Activated naive CD8-positive, alpha-beta T cell (primary cell): ENCODE results near the gene THSD4.
"Not testable (repeated sequence)": the region's sequence is repeated elsewhere in the genome, so short reads cannot be mapped to it uniquely, and the experiment has no call there.

Source experiments
- H3K27ac Mint-ChIP-seq: one replicate; pipeline ENCODE4 v1.8.0; 2021; ENCODE audit warnings: mixed read lengths
- H3K27me3 Mint-ChIP-seq: one replicate; pipeline ENCODE4 v1.8.0; 2021; ENCODE audit warnings: mixed read lengths
- H3K36me3 Mint-ChIP-seq: one replicate; pipeline ENCODE4 v1.8.0; 2021; ENCODE audit warnings: mixed read lengths
- H3K4me1 Mint-ChIP-seq: one replicate; pipeline ENCODE4 v1.8.0; 2021; ENCODE audit warnings: low read depth, mixed read lengths
- H3K4me3 Mint-ChIP-seq: one replicate; pipeline ENCODE4 v1.8.0; 2021; ENCODE audit warnings: mild to moderate bottlenecking, mixed read lengths
- H3K9me3 Mint-ChIP-seq: one replicate; pipeline ENCODE4 v1.8.0; 2021; ENCODE audit warnings: low read depth, mixed read lengths

Gene THSD4

GRCh38 chr15:71124937-71125790, 9.9 kb downstream of the THSD4 start:
- no peaks in the 10 kb centered on the region for H3K4me1 Mint-ChIP-seq
- H3K4me3 Mint-ChIP-seq: no peak overlapping the region
- peaks cover 19% of the 10 kb centered on the region for H3K27me3 Mint-ChIP-seq
- H3K27ac Mint-ChIP-seq: no peak overlapping the region
- H3K9me3 Mint-ChIP-seq: no peaks in the 10 kb centered on the region
- no peaks in the 10 kb centered on the region for H3K36me3 Mint-ChIP-seq

GRCh38 chr15:71125831-71126450, 10.7 kb downstream of the THSD4 start:
- H3K27me3 Mint-ChIP-seq: peaks cover 15% of the 10 kb centered on the region
- H3K36me3 Mint-ChIP-seq: no peaks in the 10 kb centered on the region
- no peaks in the 10 kb centered on the region for H3K9me3 Mint-ChIP-seq
- H3K4me1 Mint-ChIP-seq: no peaks in the 10 kb centered on the region
- no peak overlapping the region for H3K27ac Mint-ChIP-seq
- no peak overlapping the region for H3K4me3 Mint-ChIP-seq

DNA sequence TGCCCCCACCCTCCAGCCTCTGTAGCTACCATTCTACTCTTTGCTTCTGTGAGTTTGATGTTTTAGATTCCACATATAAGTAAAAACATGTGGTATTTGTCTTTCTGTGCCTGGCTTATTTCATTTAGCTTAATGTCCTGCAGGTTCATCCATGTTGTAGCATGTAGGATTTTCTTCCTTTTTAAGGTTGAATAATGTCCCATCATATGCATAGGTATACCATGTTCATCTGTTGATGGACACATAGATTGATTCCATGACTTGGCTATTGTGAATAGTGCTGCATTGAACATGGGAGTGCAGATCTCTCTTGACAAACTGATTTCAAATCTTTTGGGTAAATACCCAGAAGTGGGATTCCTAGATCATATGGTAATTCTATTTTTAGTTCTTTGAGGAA, 11.8 kb downstream of the THSD4 start:
- Mint-ChIP-seq H3K4me3 (no peak overlapping the region), H3K27ac (no peak overlapping the region), H3K27me3 (peaks cover 7% of the 10 kb centered on the region), H3K36me3 (no peaks in the 10 kb centered on the region), H3K9me3 (no peaks in the 10 kb centered on the region), H3K4me1 (no peaks in the 10 kb centered on the region)

DNA sequence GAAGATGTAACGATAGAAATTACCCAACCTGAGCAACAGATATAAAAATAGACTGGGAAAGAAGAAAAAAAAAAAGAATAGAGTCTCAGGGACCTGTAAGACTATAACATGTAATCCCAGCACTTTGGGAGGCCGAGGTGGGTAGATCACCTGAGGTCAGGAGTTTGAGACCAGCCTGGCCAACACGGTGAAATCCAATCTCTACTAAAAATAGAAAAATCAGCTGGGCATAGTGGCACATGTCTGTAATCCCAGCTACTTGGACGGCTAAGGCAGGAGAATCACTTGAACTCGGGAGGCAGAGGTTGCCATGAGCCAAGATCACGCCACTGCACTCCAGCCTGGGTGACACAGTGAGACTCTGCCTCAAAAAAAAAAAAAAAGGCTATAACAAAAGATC, 12.9 kb downstream of the THSD4 start:
- H3K4me3 Mint-ChIP-seq, H3K36me3 Mint-ChIP-seq, H3K9me3 Mint-ChIP-seq, H3K4me1 Mint-ChIP-seq, H3K27ac Mint-ChIP-seq: not testable (repeated sequence)
- H3K27me3 Mint-ChIP-seq: peaks cover 10% of the 10 kb centered on the region

DNA sequence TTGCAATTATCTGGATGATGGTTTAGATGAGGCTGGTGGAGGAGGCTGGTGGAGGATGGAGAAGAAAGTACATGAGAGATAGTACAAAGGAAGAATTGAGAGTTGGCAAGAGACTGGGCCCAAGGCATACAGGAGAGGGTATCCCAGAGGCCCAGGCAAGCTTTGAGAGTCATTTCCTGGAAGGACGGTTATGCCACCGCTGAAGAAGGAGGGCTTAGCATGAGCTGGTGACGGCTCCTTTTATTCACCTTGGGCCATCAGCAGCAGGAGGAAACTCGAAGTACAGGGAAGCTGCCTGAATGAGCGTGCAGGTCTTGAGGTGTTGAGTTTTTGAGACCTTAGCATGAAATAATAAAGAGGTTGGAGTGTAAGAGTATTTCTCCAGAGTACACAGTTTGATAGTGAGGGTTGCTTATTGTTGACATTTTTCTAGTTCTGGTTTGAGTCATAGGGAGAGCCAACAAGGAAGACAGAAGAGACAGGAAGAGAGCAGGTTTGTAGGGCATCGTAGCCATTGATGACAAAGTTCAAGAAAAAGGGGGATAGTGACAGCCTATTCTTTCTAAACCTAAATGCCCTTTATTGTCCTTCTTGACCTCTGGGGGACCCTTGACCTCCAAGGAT, 13.8 kb downstream of the THSD4 start:
- no peaks in the 10 kb centered on the region for H3K4me1 Mint-ChIP-seq
- H3K9me3 Mint-ChIP-seq: no peaks in the 10 kb centered on the region
- H3K27me3 Mint-ChIP-seq: peaks cover 8% of the 10 kb centered on the region
- no peak overlapping the region for H3K4me3 Mint-ChIP-seq
- no peak overlapping the region for H3K27ac Mint-ChIP-seq
- H3K36me3 Mint-ChIP-seq: no peaks in the 10 kb centered on the region

- Mint-ChIP-seq H3K27me3 (peaks cover 8% of the 10 kb centered on the region), H3K36me3 (no peaks in the 10 kb centered on the region), H3K9me3 (no peaks in the 10 kb centered on the region), H3K4me1 (no peaks in the 10 kb centered on the region), H3K27ac (no peak overlapping the region), H3K4me3 (no peak overlapping the region)
These were observed 14.4 kb downstream of the THSD4 start for GRCh38 chr15:71129669-71130068.

DNA sequence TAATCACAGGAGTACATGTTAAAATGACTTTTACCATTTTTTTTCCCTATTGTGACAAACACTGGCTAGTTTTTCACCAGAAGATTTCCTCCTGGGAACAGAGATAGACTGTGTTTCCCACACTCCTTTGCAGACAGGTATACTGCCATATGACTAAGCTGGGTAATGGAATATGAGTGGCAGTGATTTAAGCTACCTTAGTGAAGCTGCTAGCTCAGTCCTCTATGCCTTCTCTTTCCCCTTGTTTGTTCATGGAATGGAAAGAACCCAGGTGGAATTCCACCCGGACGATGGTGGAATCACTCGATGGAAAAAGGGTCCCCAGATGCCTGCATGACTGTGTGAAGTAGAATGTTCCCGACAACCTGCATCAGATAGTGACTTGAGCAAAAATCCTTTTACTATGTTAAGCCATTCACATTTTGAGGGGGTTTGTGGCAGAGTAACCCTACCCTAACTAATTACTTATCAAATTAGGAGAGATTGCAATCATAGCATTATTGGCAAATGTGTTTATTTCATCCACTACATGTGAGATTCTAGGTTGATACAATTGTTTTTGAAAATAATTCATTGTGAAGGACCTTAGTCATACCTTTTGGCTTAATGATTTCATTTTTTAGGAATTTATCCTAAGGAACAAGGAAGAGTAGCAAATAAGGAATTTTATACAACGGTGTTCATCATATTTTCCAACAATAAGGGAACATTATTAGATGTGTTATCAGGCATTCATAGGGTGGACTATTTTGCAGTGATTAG, 16.5 kb downstream of the THSD4 start:
- H3K27me3 Mint-ChIP-seq: peaks cover 3% of the 10 kb centered on the region
- H3K4me3 Mint-ChIP-seq: no peak overlapping the region
- H3K36me3 Mint-ChIP-seq: no peaks in the 10 kb centered on the region
- no peak overlapping the region for H3K27ac Mint-ChIP-seq
- H3K9me3 Mint-ChIP-seq: no peaks in the 10 kb centered on the region
- H3K4me1 Mint-ChIP-seq: no peaks in the 10 kb centered on the region

DNA sequence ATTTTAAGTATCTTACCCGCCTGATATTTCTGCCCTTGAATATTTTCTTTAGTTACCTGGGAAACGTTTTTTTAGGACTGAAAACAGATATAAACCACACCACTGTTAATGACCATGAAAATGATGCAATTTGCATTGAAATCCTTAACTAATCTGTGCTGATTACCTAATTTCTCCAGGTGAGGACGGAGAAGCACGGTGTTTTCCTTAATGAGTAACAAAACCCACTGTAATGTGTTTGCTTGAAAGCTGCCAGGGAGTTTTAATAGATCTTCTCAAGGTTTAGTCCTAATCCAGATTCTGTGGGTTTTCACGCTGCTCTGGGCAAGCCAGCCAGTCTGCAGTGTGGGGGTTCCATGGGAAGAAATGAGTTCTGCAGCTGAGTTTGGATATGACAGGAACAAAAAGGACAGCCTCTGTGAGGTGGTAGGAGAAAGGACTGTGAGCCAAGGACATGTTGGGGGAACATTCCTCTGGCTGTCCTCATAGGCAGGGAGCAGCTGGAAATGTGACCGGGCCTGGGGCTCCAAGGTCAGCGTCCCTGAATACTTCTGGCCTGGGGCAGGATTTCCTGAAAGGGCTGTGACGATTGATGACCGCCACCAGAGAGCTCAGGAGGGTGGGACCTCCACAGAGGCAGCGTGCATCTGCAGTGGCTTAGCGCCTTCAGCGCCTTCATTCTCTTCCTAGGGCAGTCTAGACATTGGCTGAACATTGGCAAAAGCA, 18.6 kb downstream of the THSD4 start:
- Mint-ChIP-seq H3K27ac (no peak overlapping the region), H3K4me3 (no peak overlapping the region), H3K4me1 (no peaks in the 10 kb centered on the region), H3K27me3 (peaks cover 3% of the 10 kb centered on the region), H3K9me3 (no peaks in the 10 kb centered on the region), H3K36me3 (no peaks in the 10 kb centered on the region)

DNA sequence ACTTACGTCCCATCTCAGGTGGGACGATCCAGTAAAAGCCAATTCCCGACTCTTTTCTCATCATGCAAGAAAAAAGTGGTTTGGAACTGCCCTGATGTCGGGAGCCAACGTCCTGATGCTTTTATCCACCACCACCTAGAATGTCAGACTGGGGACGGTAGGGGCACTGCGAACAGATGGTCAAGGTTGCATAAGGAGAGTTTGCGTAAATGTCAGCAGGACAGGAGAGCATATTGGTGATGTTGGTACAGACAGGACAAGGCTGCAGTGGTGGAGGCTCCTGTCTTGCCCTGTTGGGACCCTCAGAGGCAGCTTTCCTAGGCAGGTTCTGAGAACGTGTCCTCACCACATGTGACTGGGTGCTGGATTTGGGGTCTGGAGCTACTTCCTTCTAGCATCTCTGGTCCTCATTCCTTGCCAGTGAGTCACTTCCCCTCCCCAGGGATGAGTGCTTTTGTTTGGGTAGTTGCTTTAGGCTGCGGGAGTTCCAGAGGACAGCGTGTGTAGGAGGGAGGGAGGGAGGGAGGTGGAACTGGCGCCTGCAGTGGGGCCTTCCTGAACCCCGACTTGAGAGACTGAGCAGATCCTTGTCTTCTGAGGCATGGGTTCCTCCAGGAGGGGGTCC, 21.0 kb downstream of the THSD4 start:
- H3K4me3 Mint-ChIP-seq: no peak overlapping the region
- no peaks in the 10 kb centered on the region for H3K36me3 Mint-ChIP-seq
- no peaks in the 10 kb centered on the region for H3K4me1 Mint-ChIP-seq
- H3K9me3 Mint-ChIP-seq: no peaks in the 10 kb centered on the region
- H3K27ac Mint-ChIP-seq: no peak overlapping the region
- H3K27me3 Mint-ChIP-seq: peaks cover 3% of the 10 kb centered on the region

- no peaks in the 10 kb centered on the region for H3K36me3 Mint-ChIP-seq
- H3K27me3 Mint-ChIP-seq: peaks cover 4% of the 10 kb centered on the region
- H3K9me3 Mint-ChIP-seq: no peaks in the 10 kb centered on the region
- H3K4me3 Mint-ChIP-seq: no peak overlapping the region
- no peaks in the 10 kb centered on the region for H3K4me1 Mint-ChIP-seq
- H3K27ac Mint-ChIP-seq: no peak overlapping the region
These were observed 21.7 kb downstream of the THSD4 start for GRCh38 chr15:71136793-71137518.

GRCh38 chr15:71138473-71138872, 23.2 kb downstream of the THSD4 start:
- Mint-ChIP-seq H3K9me3 (no peaks in the 10 kb centered on the region), H3K27me3 (peaks cover 1% of the 10 kb centered on the region), H3K36me3 (no peaks in the 10 kb centered on the region), H3K27ac (no peak overlapping the region), H3K4me3 (no peak overlapping the region), H3K4me1 (no peaks in the 10 kb centered on the region)

- Mint-ChIP-seq H3K36me3 (no peaks in the 10 kb centered on the region), H3K27me3 (peaks cover 1% of the 10 kb centered on the region), H3K4me1 (no peaks in the 10 kb centered on the region), H3K27ac (no peak overlapping the region), H3K9me3 (no peaks in the 10 kb centered on the region), H3K4me3 (no peak overlapping the region)
These were observed 24.0 kb downstream of the THSD4 start for GRCh38 chr15:71139241-71139640.

DNA sequence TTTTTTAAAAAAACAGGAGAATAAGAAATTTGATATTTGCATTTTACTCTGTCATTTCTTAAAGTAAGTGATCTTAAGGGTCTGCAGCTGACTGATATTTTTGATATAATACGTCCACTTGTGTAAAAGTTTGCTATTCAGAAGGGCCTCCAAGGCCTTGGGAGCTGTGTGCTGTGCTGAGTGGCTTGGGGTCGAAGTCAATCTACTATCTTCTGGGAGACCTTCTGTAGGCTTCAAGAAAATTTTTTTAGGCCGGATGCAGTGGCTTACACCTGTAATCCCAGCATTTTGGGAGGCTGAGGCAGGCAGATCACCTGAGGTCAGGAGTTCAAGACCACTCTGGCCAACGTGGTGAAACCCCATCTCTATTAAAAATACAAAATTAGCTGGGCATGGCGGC, 26.3 kb downstream of the THSD4 start:
- no peak overlapping the region for H3K27ac Mint-ChIP-seq
- no peak overlapping the region for H3K4me3 Mint-ChIP-seq
- H3K27me3 Mint-ChIP-seq: peaks cover 7% of the 10 kb centered on the region
- H3K4me1 Mint-ChIP-seq: no peaks in the 10 kb centered on the region
- no peaks in the 10 kb centered on the region for H3K9me3 Mint-ChIP-seq
- H3K36me3 Mint-ChIP-seq: no peaks in the 10 kb centered on the region

DNA sequence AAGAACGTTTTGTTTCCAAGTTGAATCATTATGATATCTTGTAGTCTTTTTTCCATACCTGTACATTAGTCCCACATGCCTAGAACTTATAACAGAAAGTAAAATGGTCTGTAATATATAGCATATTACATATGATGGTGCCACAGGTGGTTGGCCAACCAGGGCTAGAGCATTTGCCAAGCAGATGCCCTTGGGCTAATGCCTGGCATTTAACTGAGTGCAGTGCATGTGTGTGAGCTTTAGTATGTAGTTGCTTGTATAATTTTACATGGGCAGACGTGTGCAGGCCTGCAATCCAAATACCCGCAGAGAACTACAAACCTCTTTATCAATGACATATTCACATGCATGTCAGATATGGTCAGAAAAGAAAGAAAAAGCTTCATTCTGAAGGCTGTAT, 27.5 kb downstream of the THSD4 start:
- Mint-ChIP-seq H3K9me3 (no peaks in the 10 kb centered on the region), H3K4me1 (no peaks in the 10 kb centered on the region), H3K27me3 (peaks cover 9% of the 10 kb centered on the region), H3K36me3 (no peaks in the 10 kb centered on the region), H3K27ac (no peak overlapping the region), H3K4me3 (no peak overlapping the region)
